HL-60 (cell line): ENCODE measurements around the gene SERPINB1.

Source experiments
- DNase-seq, 2 experiments: peaks; one replicate each; pipeline ENCODE4 v3.0.0-alpha.2; 2010 to 2020; ENCODE audit warnings: low read depth in 1 of 2, low spot score in 1 of 2
- H3K27ac ChIP-seq: fragments of 250-450 bp; sonication (Bioruptor Pico); replicated peaks from 2 replicates; pipeline ENCODE4 v1.5.1; 2020; ENCODE audit warnings: mild to moderate bottlenecking, moderate library complexity
- H3K27me3 ChIP-seq: fragments of 250-450 bp; sonication (Bioruptor Pico); 2 replicates; pipeline ENCODE4 v1.5.1; 2021; ENCODE audit warnings: mild to moderate bottlenecking, moderate library complexity; ENCODE audit not compliant: insufficient read depth, poor library complexity, severe bottlenecking
- H3K4me3 ChIP-seq: replicated peaks from 2 replicates; pipeline ENCODE4 v1.5.1; 2011; ENCODE audit warnings: mild to moderate bottlenecking, control low read depth, low read length; ENCODE audit not compliant: insufficient read depth
- GABPA ChIP-seq: IDR thresholded peaks from 2 replicates; pipeline ENCODE4 v1.6.1; 2012; ENCODE audit warnings: low read depth
- POLR2AphosphoS5 ChIP-seq: IDR thresholded peaks from 2 replicates; pipeline ENCODE4 v1.6.1; 2012; ENCODE audit warnings: low read depth
- SPI1 ChIP-seq: IDR thresholded peaks from 2 replicates; pipeline ENCODE4 v1.6.1; 2012; ENCODE audit warnings: low read depth, mild to moderate bottlenecking, borderline replicate concordance
- TF ChIP-seq, protein P1 (sequence below): IDR thresholded peaks from one replicate; pipeline ENCODE4 v1.5.1; 2011; ENCODE audit warnings: low read length, control low read depth, inconsistent platforms; ENCODE audit not compliant: insufficient read depth
- TF ChIP-seq, protein P2 (sequence below): IDR thresholded peaks from 2 replicates; pipeline ENCODE4 v1.6.1; 2012; ENCODE audit warnings: low read depth; ENCODE audit not compliant: insufficient replicate concordance

The SERPINB1 gene

DNA sequence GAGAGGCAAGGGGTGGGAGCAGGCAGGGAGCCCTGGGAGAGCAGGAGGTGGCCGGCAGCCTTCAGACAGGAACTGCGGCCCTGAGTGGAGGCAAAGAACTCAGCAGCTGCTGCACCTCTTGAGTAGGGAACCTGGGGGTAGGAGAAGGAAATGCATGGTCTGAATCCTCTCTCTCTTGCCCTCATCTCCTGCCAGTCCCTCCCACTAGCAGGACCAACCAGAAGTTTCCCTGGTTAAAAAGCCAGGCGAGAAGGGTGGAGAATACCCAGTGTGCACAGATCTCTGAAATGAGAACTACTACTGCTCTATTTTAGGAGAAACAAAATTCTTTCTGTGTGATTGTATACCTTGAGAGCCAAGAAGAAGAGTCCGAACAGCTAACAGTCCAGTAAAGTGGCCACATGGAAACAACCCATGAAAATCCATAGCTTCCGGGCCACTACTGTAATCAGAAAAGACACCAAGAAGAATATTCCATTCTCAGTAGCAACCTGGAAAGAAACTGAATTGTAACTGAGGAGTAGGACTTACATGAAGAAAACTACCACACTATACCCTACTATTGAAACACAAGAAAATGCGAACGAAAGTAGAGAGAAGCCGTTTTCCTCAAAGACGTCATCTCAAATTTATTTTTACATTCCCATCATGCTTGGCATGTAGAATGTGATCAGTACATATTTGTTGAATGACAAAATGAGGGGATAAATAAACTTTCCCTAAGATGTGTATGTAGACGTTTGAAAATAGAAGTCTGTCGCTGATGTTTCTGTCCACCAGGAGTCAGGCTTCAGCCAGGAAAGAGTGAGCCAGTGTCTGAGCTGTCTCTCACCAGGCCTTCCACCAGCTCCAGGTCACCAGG, 50.8 kb downstream of the SERPINB1 start:
- peak; percentile 61 to 88 for DNase-seq
- no peak overlapping the region for H3K4me3 ChIP-seq
- peak overlapping the region; percentile 98; the same call in 1 of the 2 replicates for H3K27ac ChIP-seq

DNA sequence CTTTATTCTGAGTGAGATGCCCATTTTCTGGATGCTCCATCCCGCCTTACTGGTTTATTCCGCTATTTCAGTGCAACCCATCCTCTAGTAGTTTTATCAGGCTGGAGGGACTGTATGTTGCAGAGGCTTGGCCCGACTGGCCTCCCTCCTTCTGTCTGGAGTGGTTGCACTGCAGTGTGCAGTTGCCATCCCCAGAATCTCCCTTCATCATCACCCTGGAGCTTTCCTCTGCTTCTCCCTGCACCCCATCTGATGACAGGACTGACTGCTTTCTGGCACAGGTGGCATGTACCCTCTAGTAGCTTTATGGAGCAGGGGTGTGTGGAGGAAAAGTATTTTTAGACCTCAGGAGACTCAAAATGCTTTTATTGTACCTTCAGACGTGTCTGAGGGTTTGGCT, 55.4 kb downstream of the SERPINB1 start:
- no peak for DNase-seq
- TF ChIP-seq POLR2AphosphoS5 (peak; percentile 32; the same call in 1 of the 2 replicates), GABPA (no peak)
- no peaks in the 10 kb centered on the region for H3K27me3 ChIP-seq
- H3K27ac ChIP-seq, result no peak overlapping the region
- no peak overlapping the region for H3K4me3 ChIP-seq

More for the DNA sequence above, 50.8 kb downstream of the SERPINB1 start:
- TF ChIP-seq GABPA (no peak), SPI1 (peak; percentile 17; the same call in 1 of the 2 replicates), POLR2AphosphoS5 (no peak)
- TF ChIP-seq, protein P1, sequence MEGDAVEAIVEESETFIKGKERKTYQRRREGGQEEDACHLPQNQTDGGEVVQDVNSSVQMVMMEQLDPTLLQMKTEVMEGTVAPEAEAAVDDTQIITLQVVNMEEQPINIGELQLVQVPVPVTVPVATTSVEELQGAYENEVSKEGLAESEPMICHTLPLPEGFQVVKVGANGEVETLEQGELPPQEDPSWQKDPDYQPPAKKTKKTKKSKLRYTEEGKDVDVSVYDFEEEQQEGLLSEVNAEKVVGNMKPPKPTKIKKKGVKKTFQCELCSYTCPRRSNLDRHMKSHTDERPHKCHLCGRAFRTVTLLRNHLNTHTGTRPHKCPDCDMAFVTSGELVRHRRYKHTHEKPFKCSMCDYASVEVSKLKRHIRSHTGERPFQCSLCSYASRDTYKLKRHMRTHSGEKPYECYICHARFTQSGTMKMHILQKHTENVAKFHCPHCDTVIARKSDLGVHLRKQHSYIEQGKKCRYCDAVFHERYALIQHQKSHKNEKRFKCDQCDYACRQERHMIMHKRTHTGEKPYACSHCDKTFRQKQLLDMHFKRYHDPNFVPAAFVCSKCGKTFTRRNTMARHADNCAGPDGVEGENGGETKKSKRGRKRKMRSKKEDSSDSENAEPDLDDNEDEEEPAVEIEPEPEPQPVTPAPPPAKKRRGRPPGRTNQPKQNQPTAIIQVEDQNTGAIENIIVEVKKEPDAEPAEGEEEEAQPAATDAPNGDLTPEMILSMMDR, result peak; percentile 71
- TF ChIP-seq, protein P2, sequence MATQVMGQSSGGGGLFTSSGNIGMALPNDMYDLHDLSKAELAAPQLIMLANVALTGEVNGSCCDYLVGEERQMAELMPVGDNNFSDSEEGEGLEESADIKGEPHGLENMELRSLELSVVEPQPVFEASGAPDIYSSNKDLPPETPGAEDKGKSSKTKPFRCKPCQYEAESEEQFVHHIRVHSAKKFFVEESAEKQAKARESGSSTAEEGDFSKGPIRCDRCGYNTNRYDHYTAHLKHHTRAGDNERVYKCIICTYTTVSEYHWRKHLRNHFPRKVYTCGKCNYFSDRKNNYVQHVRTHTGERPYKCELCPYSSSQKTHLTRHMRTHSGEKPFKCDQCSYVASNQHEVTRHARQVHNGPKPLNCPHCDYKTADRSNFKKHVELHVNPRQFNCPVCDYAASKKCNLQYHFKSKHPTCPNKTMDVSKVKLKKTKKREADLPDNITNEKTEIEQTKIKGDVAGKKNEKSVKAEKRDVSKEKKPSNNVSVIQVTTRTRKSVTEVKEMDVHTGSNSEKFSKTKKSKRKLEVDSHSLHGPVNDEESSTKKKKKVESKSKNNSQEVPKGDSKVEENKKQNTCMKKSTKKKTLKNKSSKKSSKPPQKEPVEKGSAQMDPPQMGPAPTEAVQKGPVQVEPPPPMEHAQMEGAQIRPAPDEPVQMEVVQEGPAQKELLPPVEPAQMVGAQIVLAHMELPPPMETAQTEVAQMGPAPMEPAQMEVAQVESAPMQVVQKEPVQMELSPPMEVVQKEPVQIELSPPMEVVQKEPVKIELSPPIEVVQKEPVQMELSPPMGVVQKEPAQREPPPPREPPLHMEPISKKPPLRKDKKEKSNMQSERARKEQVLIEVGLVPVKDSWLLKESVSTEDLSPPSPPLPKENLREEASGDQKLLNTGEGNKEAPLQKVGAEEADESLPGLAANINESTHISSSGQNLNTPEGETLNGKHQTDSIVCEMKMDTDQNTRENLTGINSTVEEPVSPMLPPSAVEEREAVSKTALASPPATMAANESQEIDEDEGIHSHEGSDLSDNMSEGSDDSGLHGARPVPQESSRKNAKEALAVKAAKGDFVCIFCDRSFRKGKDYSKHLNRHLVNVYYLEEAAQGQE, result no peak
- H3K27me3 ChIP-seq, result no peaks in the 10 kb centered on the region

DNA sequence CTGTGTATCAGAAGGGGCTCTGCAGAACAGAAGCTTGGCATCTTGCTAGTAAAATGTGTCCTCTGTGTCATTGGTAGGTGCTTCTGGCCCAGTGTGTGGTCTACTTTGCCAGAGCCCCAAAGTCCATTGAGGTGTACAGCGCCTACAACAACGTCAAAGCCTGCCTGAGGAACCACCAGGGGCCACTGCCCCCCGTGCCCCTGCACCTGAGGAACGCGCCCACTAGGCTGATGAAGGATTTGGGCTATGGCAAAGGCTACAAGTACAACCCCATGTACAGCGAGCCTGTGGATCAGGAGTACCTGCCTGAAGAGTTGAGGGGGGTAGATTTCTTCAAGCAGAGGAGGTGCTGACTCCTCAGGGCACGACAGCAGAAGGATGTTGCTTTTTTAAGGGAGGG, 56.7 kb downstream of the SERPINB1 start:
- no peak for DNase-seq
- Histone ChIP-seq H3K4me3 (no peak overlapping the region), H3K27ac (no peak overlapping the region), H3K27me3 (no peaks in the 10 kb centered on the region)
- no peak for TF ChIP-seq SPI1
- TF ChIP-seq GABPA, result no peak
- TF ChIP-seq, protein P2, result no peak
- TF ChIP-seq POLR2AphosphoS5, result no peak
- TF ChIP-seq, protein P1, result no peak

DNA sequence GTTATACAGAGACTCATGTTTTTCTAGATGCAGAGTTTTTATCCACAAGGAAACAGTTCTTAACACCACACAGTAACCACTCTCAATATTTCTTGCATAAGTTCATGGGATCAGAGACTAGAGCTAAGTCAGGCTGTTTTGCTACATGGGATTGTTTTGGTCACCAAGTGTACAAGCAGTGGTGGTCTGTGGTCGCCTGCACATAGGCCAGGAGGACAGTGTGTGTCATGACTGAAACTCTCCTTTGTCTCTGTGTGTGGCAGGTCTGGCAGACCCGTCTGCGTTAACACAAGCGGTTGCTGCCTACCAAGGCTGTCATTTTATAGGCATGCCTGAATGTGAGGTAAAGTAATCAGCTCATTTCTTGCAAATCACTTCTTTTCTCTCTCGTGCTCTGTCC, 57.6 kb downstream of the SERPINB1 start:
- Histone ChIP-seq H3K4me3 (no peak overlapping the region), H3K27ac (no peak overlapping the region)
- TF ChIP-seq, protein P1, result no peak
- no peak for TF ChIP-seq GABPA
- TF ChIP-seq SPI1, result no peak
- no peak for TF ChIP-seq POLR2AphosphoS5

More for the DNA sequence above, 57.6 kb downstream of the SERPINB1 start:
- DNase-seq, result no peak
- no peaks in the 10 kb centered on the region for H3K27me3 ChIP-seq
